CD4-positive, alpha-beta T cell treated with Interleukin-17A for 1 hour (primary cell): ENCODE data around the gene RRN3.
"Not testable (repeated sequence)": the region's sequence is repeated elsewhere in the genome, so short reads cannot be mapped to it uniquely, and the experiment has no call there.

Source experiments
- DNase-seq: peaks from one replicate; pipeline ENCODE4 v3.0.0-alpha.2; 2020

The RRN3 gene

GRCh38 chr16:15025234-15025951 lies 68.7 kb downstream of the RRN3 start:
- DNase-seq: not testable (repeated sequence)

- not testable (repeated sequence) for DNase-seq
Measured at GRCh38 chr16:15024858-15025199, 69.2 kb downstream of the RRN3 start.

GRCh38 chr16:15023381-15024077 lies 70.5 kb downstream of the RRN3 start:
- DNase-seq: not testable (repeated sequence)

- peak; percentile 82 for DNase-seq
Measured at GRCh38 chr16:15022194-15022593, 71.9 kb downstream of the RRN3 start.

- not testable (repeated sequence) for DNase-seq
Measured at GRCh38 chr16:15021429-15021828, 72.6 kb downstream of the RRN3 start.

GRCh38 chr16:15016951-15017580 lies 77.0 kb downstream of the RRN3 start:
- not testable (repeated sequence) for DNase-seq

- DNase-seq: not testable (repeated sequence)
Measured at GRCh38 chr16:15016354-15016753, 77.7 kb downstream of the RRN3 start.

GRCh38 chr16:15015671-15016070 lies 78.4 kb downstream of the RRN3 start:
- not testable (repeated sequence) for DNase-seq

GRCh38 chr16:15012941-15013340 lies 81.1 kb downstream of the RRN3 start:
- DNase-seq: not testable (repeated sequence)
